Measurements from ENCODE around the gene OLFML1.

DNA sequence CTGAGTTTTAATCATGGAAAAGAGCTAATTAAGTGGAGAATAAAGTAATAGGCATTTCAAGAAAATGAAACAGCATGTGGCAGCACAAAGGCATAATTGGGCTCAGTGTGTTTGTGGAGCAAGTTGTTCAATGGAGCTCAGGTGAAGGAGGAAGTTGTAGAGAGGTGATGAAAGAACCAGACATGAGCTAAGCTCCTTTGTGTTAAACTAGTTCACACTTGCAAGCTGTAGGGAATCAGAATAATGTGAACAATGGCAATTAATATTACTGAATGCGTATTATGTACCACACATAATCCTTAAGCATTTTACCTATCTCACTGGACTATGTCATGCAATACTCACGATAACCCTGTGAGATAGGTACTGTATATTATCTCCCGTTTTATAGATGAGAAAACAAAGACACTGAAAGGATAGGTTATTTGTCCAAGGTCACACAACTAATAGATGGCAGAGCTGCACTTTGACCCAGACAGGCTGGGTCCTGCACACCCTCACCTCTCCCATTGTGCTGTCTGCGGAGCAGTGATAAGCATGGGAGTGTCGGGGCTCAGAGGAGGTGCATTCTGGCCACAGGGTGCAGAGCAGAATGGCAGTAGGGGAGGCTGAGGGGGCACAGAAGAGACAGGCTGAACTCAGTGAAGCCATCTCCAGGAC, 8.9 kb downstream of the OLFML1 start:
- TF ChIP-seq, protein P1, sequence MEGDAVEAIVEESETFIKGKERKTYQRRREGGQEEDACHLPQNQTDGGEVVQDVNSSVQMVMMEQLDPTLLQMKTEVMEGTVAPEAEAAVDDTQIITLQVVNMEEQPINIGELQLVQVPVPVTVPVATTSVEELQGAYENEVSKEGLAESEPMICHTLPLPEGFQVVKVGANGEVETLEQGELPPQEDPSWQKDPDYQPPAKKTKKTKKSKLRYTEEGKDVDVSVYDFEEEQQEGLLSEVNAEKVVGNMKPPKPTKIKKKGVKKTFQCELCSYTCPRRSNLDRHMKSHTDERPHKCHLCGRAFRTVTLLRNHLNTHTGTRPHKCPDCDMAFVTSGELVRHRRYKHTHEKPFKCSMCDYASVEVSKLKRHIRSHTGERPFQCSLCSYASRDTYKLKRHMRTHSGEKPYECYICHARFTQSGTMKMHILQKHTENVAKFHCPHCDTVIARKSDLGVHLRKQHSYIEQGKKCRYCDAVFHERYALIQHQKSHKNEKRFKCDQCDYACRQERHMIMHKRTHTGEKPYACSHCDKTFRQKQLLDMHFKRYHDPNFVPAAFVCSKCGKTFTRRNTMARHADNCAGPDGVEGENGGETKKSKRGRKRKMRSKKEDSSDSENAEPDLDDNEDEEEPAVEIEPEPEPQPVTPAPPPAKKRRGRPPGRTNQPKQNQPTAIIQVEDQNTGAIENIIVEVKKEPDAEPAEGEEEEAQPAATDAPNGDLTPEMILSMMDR (IDR thresholded peaks at IDR 0.05), result no peak
- no peak for TF ChIP-seq POLR2A (IDR thresholded peaks at IDR 0.05)

All from tibial nerve (tissue), 3 donors.